Fibroblast of lung (primary cell): ENCODE data around the gene ZFP91. TPM values are rescaled to one million over a fixed set of nuclear protein-coding genes. Genes with fewer than 3 reads are reported as not detected.

Experiments used
- DNase-seq, 2 donors: peaks; one replicate each; pipeline versions ENCODE4 v3.0.0 to v3.0.0-alpha.2; 2010; ENCODE audit warnings: low read depth in 2 of 2
- H2AFZ ChIP-seq: 2 replicates; pipeline ENCODE4 v1.5.1; 2012; ENCODE audit warnings: low read length, control low read depth, inconsistent platforms
- H3K27ac ChIP-seq: 2 replicates; pipeline ENCODE4 v1.5.1; 2011; ENCODE audit warnings: low read length, control low read depth; ENCODE audit not compliant: insufficient read depth
- H3K27me3 ChIP-seq: 2 replicates; pipeline ENCODE4 v1.5.1; 2011; ENCODE audit warnings: mild to moderate bottlenecking, low read length; ENCODE audit not compliant: control insufficient read depth, insufficient read depth
- H3K36me3 ChIP-seq: 2 replicates; pipeline ENCODE4 v1.5.1; 2011; ENCODE audit warnings: low read length; ENCODE audit not compliant: control insufficient read depth, insufficient read depth
- H3K4me1 ChIP-seq: 2 replicates; pipeline ENCODE4 v1.5.1; 2011; ENCODE audit warnings: low read length; ENCODE audit not compliant: control insufficient read depth, insufficient read depth; ENCODE audit errors: extremely low read depth
- H3K4me2 ChIP-seq: 2 replicates; pipeline ENCODE4 v1.5.1; 2011; ENCODE audit warnings: low read length, control low read depth; ENCODE audit not compliant: insufficient read depth; ENCODE audit errors: extremely low read depth
- H3K4me3 ChIP-seq, 4 experiments: fragments of 200-600 bp in 1 of 4; sonication (generic) in 1 of 4; replicated peaks in 1 of 4; 2 replicates each; pipeline ENCODE4 v1.5.1; 2011 to 2016; ENCODE audit warnings: low read length in 4 of 4, low read depth in 3 of 4, mild to moderate bottlenecking in 3 of 4, control low read depth in 2 of 4, inconsistent platforms in 1 of 4, mixed read lengths in 1 of 4; ENCODE audit not compliant: insufficient read depth in 1 of 4; ENCODE audit errors: control extremely low read depth in 1 of 4
- H3K79me2 ChIP-seq: 2 replicates; pipeline ENCODE4 v1.5.1; 2012; ENCODE audit warnings: mild to moderate bottlenecking, low read length, inconsistent platforms; ENCODE audit not compliant: control insufficient read depth, insufficient read depth
- H3K9ac ChIP-seq: 2 replicates; pipeline ENCODE4 v1.5.1; 2011; ENCODE audit warnings: mild to moderate bottlenecking, low read length, control low read depth; ENCODE audit not compliant: insufficient read depth
- H3K9me3 ChIP-seq: 2 replicates; pipeline ENCODE4 v1.5.1; 2012; ENCODE audit warnings: low read depth, low read length; ENCODE audit not compliant: control insufficient read depth, insufficient read depth
- H4K20me1 ChIP-seq: 2 replicates; pipeline ENCODE4 v1.5.1; 2011; ENCODE audit warnings: low read length; ENCODE audit not compliant: control insufficient read depth, insufficient read depth; ENCODE audit errors: extremely low read depth
- EZH2 ChIP-seq: IDR thresholded peaks from 2 replicates; pipeline ENCODE4 v1.5.1; 2012; ENCODE audit warnings: low read length, control low read depth, mild to moderate bottlenecking; ENCODE audit errors: missing control alignments
- polyA plus RNA-seq, 2 donors: library from polyadenylated mRNA; depleted of rRNA in 1 of 2; stranded (reverse) in 1 of 2; unstranded in 1 of 2; fragments of >200 nt; gene quantifications; 2 replicates each; pipeline ENCODE4 v1.2.1, GENCODE V29; 2011 to 2012; ENCODE audit warnings: missing spikeins in 1 of 2
- total RNA-seq: library from RNA; depleted of rRNA; stranded (reverse); fragments of >200 nt; gene quantifications from 2 replicates; pipeline ENCODE4 v1.2.1, GENCODE V29; 2014
- TF ChIP-seq, protein P1 (sequence below), 2 donors: IDR thresholded peaks in 1 of 2; conservative IDR thresholded peaks in 1 of 2; 1 replicate in 1 of 2; 2 replicates in 1 of 2; pipeline ENCODE4 v1.5.1; 2011 to 2012; ENCODE audit warnings: low read length in 2 of 2, control low read depth in 1 of 2, inconsistent platforms in 1 of 2, low read depth in 1 of 2, mild to moderate bottlenecking in 1 of 2

ZFP91 gene
- total and polyA plus RNA-seq, 2 donors (not counting 1 experiment from before 2014, with no cell fraction given) = 50.2 to 56.9 TPM

DNA sequence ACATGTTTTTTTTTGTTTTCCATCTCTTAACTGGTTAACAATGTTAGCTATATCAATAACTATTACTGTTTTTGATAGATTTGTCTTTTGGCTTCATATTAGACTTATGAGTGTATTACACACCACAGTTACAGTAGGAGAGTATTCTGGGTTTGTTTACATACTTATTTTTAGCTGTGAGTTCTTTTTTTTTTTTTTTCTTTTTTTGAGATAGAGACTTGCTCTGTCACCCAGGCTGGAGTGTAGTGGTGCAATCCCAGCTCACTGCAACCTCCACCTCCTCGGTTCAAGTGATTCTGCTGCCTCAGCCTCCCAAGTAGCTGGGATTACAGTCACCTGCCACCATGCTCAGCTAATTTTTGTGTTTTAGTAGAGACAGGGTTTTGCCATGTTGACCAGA is 71.6 kb downstream of the ZFP91 start:
- Histone ChIP-seq H3K4me1 (no peaks in the 10 kb centered on the region), H3K4me2 (no peak overlapping the region), H3K9ac (no peak overlapping the region), H3K27me3 (no peaks in the 10 kb centered on the region), H3K27ac (no peak overlapping the region), H3K79me2 (no peaks in the 10 kb centered on the region), H3K9me3 (no peaks in the 10 kb centered on the region), H3K4me3 (no peak overlapping the region), H3K36me3 (no peaks in the 10 kb centered on the region), H4K20me1 (no peaks in the 10 kb centered on the region), H2AFZ (no peak overlapping the region)
- DNase-seq = no peak
- no peak for TF ChIP-seq EZH2
- TF ChIP-seq, protein P1, sequence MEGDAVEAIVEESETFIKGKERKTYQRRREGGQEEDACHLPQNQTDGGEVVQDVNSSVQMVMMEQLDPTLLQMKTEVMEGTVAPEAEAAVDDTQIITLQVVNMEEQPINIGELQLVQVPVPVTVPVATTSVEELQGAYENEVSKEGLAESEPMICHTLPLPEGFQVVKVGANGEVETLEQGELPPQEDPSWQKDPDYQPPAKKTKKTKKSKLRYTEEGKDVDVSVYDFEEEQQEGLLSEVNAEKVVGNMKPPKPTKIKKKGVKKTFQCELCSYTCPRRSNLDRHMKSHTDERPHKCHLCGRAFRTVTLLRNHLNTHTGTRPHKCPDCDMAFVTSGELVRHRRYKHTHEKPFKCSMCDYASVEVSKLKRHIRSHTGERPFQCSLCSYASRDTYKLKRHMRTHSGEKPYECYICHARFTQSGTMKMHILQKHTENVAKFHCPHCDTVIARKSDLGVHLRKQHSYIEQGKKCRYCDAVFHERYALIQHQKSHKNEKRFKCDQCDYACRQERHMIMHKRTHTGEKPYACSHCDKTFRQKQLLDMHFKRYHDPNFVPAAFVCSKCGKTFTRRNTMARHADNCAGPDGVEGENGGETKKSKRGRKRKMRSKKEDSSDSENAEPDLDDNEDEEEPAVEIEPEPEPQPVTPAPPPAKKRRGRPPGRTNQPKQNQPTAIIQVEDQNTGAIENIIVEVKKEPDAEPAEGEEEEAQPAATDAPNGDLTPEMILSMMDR (conservative IDR thresholded peaks at IDR 0.05 in 1 of 2, IDR thresholded peaks at IDR 0.05 in 1 of 2; ENCODE audit: low read depth in 1 of 2, low read length in 2 of 2) = no peak

DNA sequence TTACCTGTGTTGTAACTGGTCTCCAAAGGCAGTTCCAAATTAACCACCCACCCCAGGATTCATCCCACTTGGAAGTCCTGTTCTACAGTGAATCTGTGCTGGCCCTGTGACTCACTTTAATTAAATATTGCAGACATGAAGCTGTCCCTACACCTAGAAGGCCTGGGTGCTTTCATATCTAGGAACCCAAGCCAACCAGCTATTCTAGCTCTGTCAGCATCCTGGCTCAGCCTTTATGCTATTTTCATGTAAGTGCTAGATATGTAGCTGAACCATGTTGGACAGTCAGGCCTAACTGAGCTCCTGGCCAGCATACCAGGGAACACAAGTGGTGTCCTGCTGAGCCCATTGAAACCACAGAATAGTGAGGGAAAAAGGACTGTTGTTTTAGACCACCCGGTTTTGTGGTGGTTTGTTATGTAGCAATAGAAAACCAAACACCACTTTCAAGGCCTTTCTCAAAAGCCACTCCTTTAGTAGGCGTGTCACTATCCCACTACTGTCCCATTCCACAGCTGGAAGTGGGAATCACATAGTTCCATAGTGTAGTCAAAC is 73.9 kb downstream of the ZFP91 start:
- no peak overlapping the region for H2AFZ ChIP-seq
- no peaks in the 10 kb centered on the region for H3K79me2 ChIP-seq
- no peak for DNase-seq
- H3K36me3 ChIP-seq = no peaks in the 10 kb centered on the region
- H3K4me3 ChIP-seq = no peak overlapping the region
- no peaks in the 10 kb centered on the region for H3K27me3 ChIP-seq
- H3K9me3 ChIP-seq = no peaks in the 10 kb centered on the region
- no peaks in the 10 kb centered on the region for H4K20me1 ChIP-seq
- H3K4me1 ChIP-seq = no peaks in the 10 kb centered on the region
- H3K9ac ChIP-seq = no peak overlapping the region
- H3K27ac ChIP-seq = no peak overlapping the region
- TF ChIP-seq EZH2 = no peak
- TF ChIP-seq, protein P1 (conservative IDR thresholded peaks at IDR 0.05 in 1 of 2, IDR thresholded peaks at IDR 0.05 in 1 of 2; ENCODE audit: low read depth in 1 of 2, low read length in 2 of 2) = no peak
- no peak overlapping the region for H3K4me2 ChIP-seq

DNA sequence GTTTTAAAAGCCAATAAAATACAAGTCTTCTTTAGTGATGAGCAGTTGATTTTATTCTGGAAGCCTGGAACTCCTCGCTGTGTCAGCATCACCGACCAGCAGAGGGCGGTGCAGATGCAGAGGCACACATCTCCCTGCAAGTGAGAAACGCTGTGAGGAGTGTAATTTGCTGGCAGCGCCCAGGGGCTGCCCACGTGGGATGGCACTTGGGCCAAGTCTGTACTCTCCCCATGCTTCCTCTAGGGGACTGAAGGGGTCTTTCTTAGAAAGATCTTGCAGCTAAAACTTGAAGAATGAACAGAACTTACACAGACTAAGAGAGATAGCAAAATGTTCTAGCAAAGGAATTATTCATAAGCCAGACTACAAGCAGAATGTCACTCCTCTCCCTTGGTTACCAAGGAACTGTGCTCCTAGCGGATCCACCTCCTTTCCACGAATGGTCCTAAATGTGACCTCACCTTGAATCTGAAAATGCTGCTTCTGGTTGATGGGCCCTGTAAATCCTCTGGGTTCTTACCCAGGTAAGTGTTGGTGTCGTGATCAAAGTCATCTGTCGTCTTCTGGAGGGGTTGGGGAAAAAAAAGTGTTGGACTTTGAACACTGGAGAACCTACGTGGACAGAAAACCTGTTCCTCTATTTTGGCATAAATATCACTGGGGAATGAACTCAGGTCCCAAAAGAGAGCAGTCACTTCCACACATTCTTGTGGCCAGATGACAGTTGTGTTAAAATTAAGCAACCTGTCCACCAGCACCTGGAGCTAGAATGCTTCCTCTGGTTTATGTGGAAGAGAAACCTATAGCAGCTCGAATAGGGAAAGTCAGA is 75.4 kb downstream of the ZFP91 start:
- Histone ChIP-seq H3K27me3 (no peaks in the 10 kb centered on the region), H3K4me1 (no peaks in the 10 kb centered on the region), H3K4me2 (no peak overlapping the region), H3K4me3 (no peak overlapping the region), H3K9ac (no peak overlapping the region), H3K9me3 (no peaks in the 10 kb centered on the region), H4K20me1 (no peaks in the 10 kb centered on the region), H3K27ac (no peak overlapping the region), H3K36me3 (no peaks in the 10 kb centered on the region), H3K79me2 (no peaks in the 10 kb centered on the region), H2AFZ (no peak overlapping the region)
- no peak for TF ChIP-seq EZH2
- TF ChIP-seq, protein P1 (conservative IDR thresholded peaks at IDR 0.05 in 1 of 2, IDR thresholded peaks at IDR 0.05 in 1 of 2; ENCODE audit: low read depth in 1 of 2, low read length in 2 of 2) = peak; percentile 93 to 94
- peak; percentile 69 to 73 for DNase-seq
